GM06990 (cell line): ENCODE results near the gene ADAMTS14.

Experiments used
- DNase-seq: peaks from one replicate; pipeline ENCODE4 v3.0.0-alpha.2; 2011; ENCODE audit not compliant: insufficient read length; ENCODE audit errors: extremely low read depth
- H3K27me3 ChIP-seq: replicated peaks from 2 replicates; pipeline ENCODE4 v1.6.0; 2011; ENCODE audit warnings: low read length; ENCODE audit not compliant: control insufficient read depth, insufficient read depth
- H3K36me3 ChIP-seq: 2 replicates; pipeline ENCODE4 v1.5.1; 2011; ENCODE audit warnings: low read length; ENCODE audit not compliant: control insufficient read depth, insufficient read depth
- H3K4me3 ChIP-seq: replicated peaks from 2 replicates; pipeline ENCODE4 v1.5.1; 2011; ENCODE audit warnings: low read depth, mild to moderate bottlenecking, control low read depth, low read length
- TF ChIP-seq, protein P1 (sequence below): IDR thresholded peaks from 2 replicates; pipeline ENCODE4 v1.5.1; 2011; ENCODE audit warnings: low read length, control low read depth, mild to moderate bottlenecking, inconsistent platforms; ENCODE audit not compliant: insufficient read depth, poor library complexity, severe bottlenecking

Gene ADAMTS14

GRCh38 chr10:70685455-70685911 lies 13.2 kb downstream of the ADAMTS14 start:
- Histone ChIP-seq H3K4me3 (no peak overlapping the region), H3K36me3 (no peaks in the 10 kb centered on the region), H3K27me3 (no peaks in the 10 kb centered on the region)
- TF ChIP-seq, protein P1, sequence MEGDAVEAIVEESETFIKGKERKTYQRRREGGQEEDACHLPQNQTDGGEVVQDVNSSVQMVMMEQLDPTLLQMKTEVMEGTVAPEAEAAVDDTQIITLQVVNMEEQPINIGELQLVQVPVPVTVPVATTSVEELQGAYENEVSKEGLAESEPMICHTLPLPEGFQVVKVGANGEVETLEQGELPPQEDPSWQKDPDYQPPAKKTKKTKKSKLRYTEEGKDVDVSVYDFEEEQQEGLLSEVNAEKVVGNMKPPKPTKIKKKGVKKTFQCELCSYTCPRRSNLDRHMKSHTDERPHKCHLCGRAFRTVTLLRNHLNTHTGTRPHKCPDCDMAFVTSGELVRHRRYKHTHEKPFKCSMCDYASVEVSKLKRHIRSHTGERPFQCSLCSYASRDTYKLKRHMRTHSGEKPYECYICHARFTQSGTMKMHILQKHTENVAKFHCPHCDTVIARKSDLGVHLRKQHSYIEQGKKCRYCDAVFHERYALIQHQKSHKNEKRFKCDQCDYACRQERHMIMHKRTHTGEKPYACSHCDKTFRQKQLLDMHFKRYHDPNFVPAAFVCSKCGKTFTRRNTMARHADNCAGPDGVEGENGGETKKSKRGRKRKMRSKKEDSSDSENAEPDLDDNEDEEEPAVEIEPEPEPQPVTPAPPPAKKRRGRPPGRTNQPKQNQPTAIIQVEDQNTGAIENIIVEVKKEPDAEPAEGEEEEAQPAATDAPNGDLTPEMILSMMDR: no peak
- no peak for DNase-seq

GRCh38 chr10:70688828-70689227 lies 16.5 kb downstream of the ADAMTS14 start:
- TF ChIP-seq, protein P1: no peak
- H3K36me3 ChIP-seq: no peaks in the 10 kb centered on the region
- no peak for DNase-seq

DNA sequence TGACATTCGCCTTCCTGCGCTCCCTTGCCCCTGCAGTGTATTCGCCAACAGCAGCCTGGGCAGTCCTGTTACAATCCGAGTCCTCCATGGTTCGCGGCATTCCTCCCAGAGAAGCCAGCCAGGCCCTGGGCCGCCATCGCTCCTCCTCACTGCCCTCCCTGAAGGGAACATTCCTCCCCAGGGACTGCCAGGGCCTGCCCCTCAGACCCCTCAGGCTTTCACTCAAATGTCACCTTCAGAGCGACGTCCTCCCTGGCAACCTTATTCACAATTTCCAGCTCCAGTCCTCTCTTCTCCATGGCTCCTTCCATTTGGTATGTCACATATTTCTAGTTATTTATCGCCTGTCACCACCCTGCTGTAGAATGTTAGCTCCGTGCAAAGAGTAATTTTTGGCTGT lies 17.4 kb downstream of the ADAMTS14 start:
- no peaks in the 10 kb centered on the region for H3K36me3 ChIP-seq
- H3K4me3 ChIP-seq: no peak overlapping the region
- DNase-seq: no peak
- H3K27me3 ChIP-seq: no peaks in the 10 kb centered on the region; the same call in 1 of the 2 replicates
- TF ChIP-seq, protein P1: no peak

More at GRCh38 chr10:70688828-70689227, 16.5 kb downstream of the ADAMTS14 start:
- Histone ChIP-seq H3K4me3 (no peak overlapping the region), H3K27me3 (no peaks in the 10 kb centered on the region; the same call in 1 of the 2 replicates)

DNA sequence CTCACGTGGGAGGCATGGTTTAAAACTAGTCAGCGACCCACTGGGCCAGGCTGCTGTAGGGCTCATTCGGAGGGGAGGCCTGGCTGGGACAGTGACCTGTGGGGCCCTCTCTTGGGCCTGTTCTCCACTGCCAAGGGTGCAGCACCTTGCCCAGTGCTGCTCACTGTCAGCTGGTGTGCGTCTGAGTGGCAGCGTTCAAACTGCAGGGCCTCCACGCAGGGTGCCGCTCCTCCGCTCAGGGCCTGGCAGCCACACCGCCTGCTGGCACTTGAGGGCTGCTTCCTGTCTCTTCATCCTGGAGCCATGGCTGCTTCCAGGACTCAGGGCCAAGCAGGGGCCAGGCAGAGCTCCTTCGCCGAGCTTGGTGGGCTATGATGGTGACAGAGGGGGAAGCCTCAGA lies 18.3 kb downstream of the ADAMTS14 start:
- TF ChIP-seq, protein P1: no peak
- no peaks in the 10 kb centered on the region; the same call in 1 of the 2 replicates for H3K27me3 ChIP-seq
- DNase-seq: no peak
- no peaks in the 10 kb centered on the region for H3K36me3 ChIP-seq
- H3K4me3 ChIP-seq: no peak overlapping the region

DNA sequence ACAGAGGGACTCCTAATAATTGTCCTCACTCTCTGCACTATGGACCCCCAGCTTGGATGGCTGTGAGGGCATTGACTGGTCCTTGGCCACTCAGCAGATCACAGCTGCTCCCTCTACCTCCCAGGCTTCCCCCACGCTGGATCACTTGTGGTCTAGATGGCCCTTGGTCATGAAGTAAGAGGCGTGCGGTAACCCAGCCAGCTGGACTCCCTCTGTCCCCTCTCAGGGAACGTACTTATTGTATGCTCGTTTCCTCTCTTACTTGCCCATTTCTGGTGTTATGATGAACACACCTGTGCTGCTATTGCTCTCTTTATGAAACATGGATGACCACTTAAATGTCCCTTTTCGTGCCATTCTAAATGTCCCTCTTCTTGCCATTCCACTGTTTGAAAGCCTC lies 19.3 kb downstream of the ADAMTS14 start:
- Histone ChIP-seq H3K4me3 (no peak overlapping the region), H3K36me3 (no peaks in the 10 kb centered on the region), H3K27me3 (no peaks in the 10 kb centered on the region; the same call in 1 of the 2 replicates)
- TF ChIP-seq, protein P1: no peak
- DNase-seq: no peak
